Measurements from ENCODE around the gene SMAD3. TPM values are rescaled to one million over a fixed set of nuclear protein-coding genes. Genes with fewer than 3 reads are reported as not detected.

SMAD3 gene
- total and polyA plus RNA-seq, 2 of the 8 experiments (the other 6 are each of a cell fraction or from before 2014, with no cell fraction given), result 10.1 to 12.4 TPM

- TF ChIP-seq NRF1 (IDR thresholded peaks at IDR 0.05; ENCODE audit: low read depth, low read length) (no peak), CBX8 (IDR thresholded peaks at IDR 0.05; ENCODE audit: borderline replicate concordance, low read depth, low read length) (no peak), ATF3 (IDR thresholded peaks at IDR 0.05; ENCODE audit: insufficient read depth, low read depth, low read length) (no peak), RFX5 (IDR thresholded peaks at IDR 0.05; ENCODE audit: borderline replicate concordance, low read depth, low read length) (no peak), JUND (IDR thresholded peaks at IDR 0.05; ENCODE audit: low read length) (no peak), ATF2 (IDR thresholded peaks at IDR 0.05; ENCODE audit: low read length) (no peak), TEAD4 (IDR thresholded peaks at IDR 0.05; ENCODE audit: low read depth, low read length) (no peak), POLR2AphosphoS5 (IDR thresholded peaks at IDR 0.05; ENCODE audit: low read depth, low read length) (no peak)
Measured at GRCh38 chr15:67120009-67120838, 54.8 kb downstream of the SMAD3 start (continued).

All from H1 (cell line).